Neural cell (in vitro differentiated cells): ENCODE results near the gene LEMD2. TPM values are rescaled to one million over a fixed set of nuclear protein-coding genes. Genes with fewer than 3 reads are reported as not detected.

Experiments
- H2AFZ ChIP-seq: fragments of 200-600, 300-800 bp; sonication (generic), shearing (Covaris generic); 2 replicates; pipeline ENCODE4 v1.6.0; 2014; ENCODE audit warnings: low read depth, mild to moderate bottlenecking, antibody characterized with exemption, low read length, moderate library complexity
- H3F3A ChIP-seq: fragments of 200-600 bp; shearing (Covaris generic); 2 replicates; pipeline ENCODE4 v1.6.1; 2016; ENCODE audit warnings: mild to moderate bottlenecking, moderate library complexity, mixed read lengths, antibody characterized with exemption, low read length; ENCODE audit not compliant: insufficient read depth, poor library complexity, severe bottlenecking
- H3K27ac ChIP-seq: fragments of 200-600, 300-800 bp; sonication (generic), shearing (Covaris generic); 2 replicates; pipeline ENCODE4 v1.5.1; 2014; ENCODE audit warnings: mild to moderate bottlenecking, low read length, moderate library complexity
- H3K27me3 ChIP-seq: fragments of 300-800, 200-600 bp; sonication (generic), shearing (Covaris generic); 2 replicates; pipeline ENCODE4 v1.6.0; 2014; ENCODE audit warnings: mild to moderate bottlenecking, low read depth, low read length, moderate library complexity; ENCODE audit not compliant: insufficient read depth
- H3K36me3 ChIP-seq: fragments of 300-800, 200-600 bp; sonication (generic), shearing (Covaris generic); 2 replicates; pipeline ENCODE4 v1.5.1; 2014; ENCODE audit warnings: mild to moderate bottlenecking, antibody characterized with exemption, low read length, moderate library complexity; ENCODE audit not compliant: insufficient read depth
- H3K4me2 ChIP-seq: fragments of 300-800, 200-600 bp; sonication (generic), shearing (Covaris generic); 2 replicates; pipeline ENCODE4 v1.6.0; 2014; ENCODE audit warnings: mild to moderate bottlenecking, low read length
- H3K4me3 ChIP-seq: fragments of 300-800, 200-600 bp; sonication (generic), shearing (Covaris generic); 2 replicates; pipeline ENCODE4 v1.5.1; 2014; ENCODE audit warnings: mild to moderate bottlenecking, low read length, moderate library complexity
- H3K79me2 ChIP-seq: fragments of 200-600 bp; shearing (Covaris generic); replicated peaks from 2 replicates; pipeline ENCODE4 v1.6.0; 2014; ENCODE audit warnings: mild to moderate bottlenecking, low read length, moderate library complexity; ENCODE audit not compliant: insufficient read depth
- H3K9ac ChIP-seq: fragments of 300-800, 200-600 bp; sonication (generic), shearing (Covaris generic); 2 replicates; pipeline ENCODE4 v1.6.1; 2016; ENCODE audit warnings: mild to moderate bottlenecking, low read length, mixed read lengths
- H3K9me2 ChIP-seq: fragments of 200-600 bp; shearing (Covaris generic); 2 replicates; pipeline ENCODE4 v1.6.1; 2016; ENCODE audit warnings: mild to moderate bottlenecking, low read length, mixed read lengths; ENCODE audit not compliant: insufficient read depth
- H3K9me3 ChIP-seq: fragments of 200-600, 300-800 bp; sonication (generic), shearing (Covaris generic); 2 replicates; pipeline ENCODE4 v1.6.1; 2016; ENCODE audit warnings: mild to moderate bottlenecking, mixed run types, low read length, moderate library complexity, mixed read lengths
- H4K20me1 ChIP-seq: fragments of 200-600 bp; shearing (Covaris generic); 2 replicates; pipeline ENCODE4 v1.6.1; 2016; ENCODE audit warnings: mild to moderate bottlenecking, mixed run types; ENCODE audit not compliant: insufficient read depth
- CTCF ChIP-seq: fragments of 450-650 bp; IDR thresholded peaks from 2 replicates; pipeline ENCODE4 v1.5.1; 2014; ENCODE audit warnings: antibody characterized with exemption, mild to moderate bottlenecking, moderate library complexity; ENCODE audit not compliant: poor library complexity, severe bottlenecking
- EP300 ChIP-seq: fragments of 450-650 bp; conservative IDR thresholded peaks from 2 replicates; pipeline ENCODE4 v1.6.1; 2014; ENCODE audit warnings: antibody characterized with exemption, mild to moderate bottlenecking, moderate library complexity; ENCODE audit not compliant: poor library complexity, severe bottlenecking
- EZH2 ChIP-seq: fragments of 200-600, 300-800 bp; shearing (Covaris generic), sonication (generic); IDR thresholded peaks from 2 replicates; pipeline ENCODE4 v1.6.1; 2014; ENCODE audit warnings: antibody characterized with exemption, low read length, borderline replicate concordance, mild to moderate bottlenecking; ENCODE audit not compliant: insufficient read depth, poor library complexity, severe bottlenecking
- MXI1 ChIP-seq: fragments of 450-650 bp; conservative IDR thresholded peaks from 2 replicates; pipeline ENCODE4 v1.6.1; 2014; ENCODE audit warnings: antibody characterized with exemption, mild to moderate bottlenecking; ENCODE audit not compliant: poor library complexity, severe bottlenecking
- POLR2AphosphoS5 ChIP-seq: IDR thresholded peaks from 2 replicates; pipeline ENCODE4 v1.6.1; 2012
- RAD21 ChIP-seq: fragments of 450-650 bp; conservative IDR thresholded peaks from 2 replicates; pipeline ENCODE4 v1.6.1; 2014; ENCODE audit warnings: antibody characterized with exemption, mild to moderate bottlenecking, moderate library complexity
- REST ChIP-seq: IDR thresholded peaks from 2 replicates; pipeline ENCODE4 v1.6.1; 2012; ENCODE audit warnings: borderline replicate concordance
- SMC3 ChIP-seq: fragments of 450-650 bp; conservative IDR thresholded peaks from 2 replicates; pipeline ENCODE4 v1.6.1; 2014; ENCODE audit warnings: antibody characterized with exemption, mild to moderate bottlenecking, moderate library complexity; ENCODE audit not compliant: poor library complexity
- TAF1 ChIP-seq: IDR thresholded peaks from 2 replicates; pipeline ENCODE4 v1.6.1; 2012; ENCODE audit warnings: low read depth
- polyA plus RNA-seq: library from polyadenylated mRNA; depleted of rRNA; stranded (reverse); fragments of >200 nt; gene quantifications from 2 replicates; pipeline ENCODE4 v1.2.3, GENCODE V29; 2014

LEMD2 gene
- polyA plus RNA-seq, 1 donor from 2014 or later = 84.6 TPM

GRCh38 chr6:33724102-33725023 is 64.6 kb downstream of the LEMD2 start:
- no peaks in the 10 kb centered on the region for H4K20me1 ChIP-seq
- H3K79me2 ChIP-seq = no peaks in the 10 kb centered on the region
- no peaks in the 10 kb centered on the region for H3K9me3 ChIP-seq
- H3F3A ChIP-seq = no peaks in the 10 kb centered on the region
- no peak overlapping the region for H3K27ac ChIP-seq
- H3K9me2 ChIP-seq = no peaks in the 10 kb centered on the region
- H3K9ac ChIP-seq = no peak overlapping the region
- H3K4me3 ChIP-seq = no peak overlapping the region
- H3K4me2 ChIP-seq = no peak overlapping the region
- no peaks in the 10 kb centered on the region for H3K36me3 ChIP-seq
- no peak overlapping the region for H2AFZ ChIP-seq
- TF ChIP-seq POLR2AphosphoS5 (no peak), RAD21 (no peak), TAF1 (no peak), EZH2 (no peak), CTCF (no peak), MXI1 (no peak), SMC3 (no peak), REST (no peak), EP300 (no peak)
- H3K27me3 ChIP-seq = no peaks in the 10 kb centered on the region

GRCh38 chr6:33723371-33724085 is 65.4 kb downstream of the LEMD2 start:
- Histone ChIP-seq H3K9me2 (no peaks in the 10 kb centered on the region), H3K4me3 (no peak overlapping the region), H3K36me3 (no peaks in the 10 kb centered on the region), H2AFZ (no peak overlapping the region), H3K9me3 (no peaks in the 10 kb centered on the region), H4K20me1 (no peaks in the 10 kb centered on the region), H3K79me2 (no peaks in the 10 kb centered on the region), H3K9ac (no peak overlapping the region), H3K4me2 (no peak overlapping the region), H3K27ac (no peak overlapping the region), H3K27me3 (no peaks in the 10 kb centered on the region), H3F3A (no peaks in the 10 kb centered on the region)
- TF ChIP-seq MXI1 (no peak), REST (no peak), CTCF (no peak), EP300 (no peak), POLR2AphosphoS5 (no peak), SMC3 (no peak), EZH2 (no peak), TAF1 (no peak), RAD21 (no peak)
